ENCODE results near the gene RNASEH2A.

DNA sequence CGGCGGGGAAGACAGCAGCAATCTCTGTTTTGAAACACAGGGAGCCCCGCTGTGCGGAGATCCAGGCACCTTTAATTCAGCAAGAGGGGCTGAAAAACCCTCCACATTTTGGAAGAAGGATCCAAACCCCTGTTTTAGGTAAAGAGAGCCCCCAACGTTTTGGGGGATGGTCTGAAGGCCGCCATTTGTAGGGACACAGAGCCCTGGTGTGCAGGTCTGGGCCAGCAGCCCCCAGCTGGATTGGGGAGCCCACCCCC, 27.6 kb upstream of the RNASEH2A start:
- TF ChIP-seq CTCF (IDR thresholded peaks at IDR 0.05) (no peak), POLR2AphosphoS5 (IDR thresholded peaks at IDR 0.05) (no peak)

Data from upper lobe of left lung (tissue), 4 donors.